ENCODE data around the gene PADI6.

PADI6 gene

DNA sequence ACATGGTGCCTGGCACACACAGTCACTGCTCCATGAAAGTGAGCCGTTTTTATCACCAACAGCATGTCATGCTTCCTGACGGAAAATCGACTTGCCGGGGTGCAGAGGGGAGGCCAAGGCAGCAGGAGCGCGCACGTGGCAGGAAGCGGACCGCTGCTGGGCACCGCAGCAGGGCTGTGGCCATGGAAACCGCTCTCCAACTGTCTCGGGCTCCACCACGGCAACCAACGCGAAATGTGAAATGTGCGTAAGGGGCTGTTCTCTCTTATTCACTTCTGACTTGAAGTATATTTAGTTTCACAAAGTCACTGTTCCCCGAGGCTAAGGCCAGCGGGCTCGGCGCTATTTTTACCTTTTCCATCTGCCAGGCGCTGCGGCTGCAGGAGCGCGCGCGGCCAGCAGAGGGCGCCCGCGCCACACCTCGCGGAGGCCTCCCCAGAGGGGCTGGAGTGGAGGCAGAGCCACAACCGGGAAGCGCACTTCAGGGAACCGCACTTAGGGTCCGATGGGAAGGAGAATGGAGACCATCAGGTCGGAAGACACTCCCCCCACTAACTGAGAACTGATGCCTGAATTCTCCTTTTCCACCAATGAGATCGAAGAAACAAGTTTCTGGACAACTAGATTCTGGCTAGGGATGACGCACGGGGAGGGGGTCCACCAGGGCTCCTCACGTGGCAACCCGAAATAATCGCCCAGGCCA is 47.8 kb downstream of the PADI6 start:
- no peaks in the 10 kb centered on the region for H3K27me3 ChIP-seq (ENCODE audit: insufficient read depth, low read length)
- H3K27ac ChIP-seq (ENCODE audit: low read depth, low read length) = no peak overlapping the region
- no peak overlapping the region for H2AFZ ChIP-seq (ENCODE audit: low read length, unreplicated experiment)
- no peaks in the 10 kb centered on the region for H3K4me1 ChIP-seq (ENCODE audit: control insufficient read depth, insufficient read depth, low read length, unreplicated experiment)
- H3K36me3 ChIP-seq (ENCODE audit: insufficient read depth, low read length) = peaks cover 34% of the 10 kb centered on the region
- H3K79me2 ChIP-seq (ENCODE audit: control insufficient read depth, insufficient read depth, low read length, unreplicated experiment) = peaks cover 7% of the 10 kb centered on the region
- H3K4me3 ChIP-seq (ENCODE audit: low read depth, low read length) = no peak overlapping the region

DNA sequence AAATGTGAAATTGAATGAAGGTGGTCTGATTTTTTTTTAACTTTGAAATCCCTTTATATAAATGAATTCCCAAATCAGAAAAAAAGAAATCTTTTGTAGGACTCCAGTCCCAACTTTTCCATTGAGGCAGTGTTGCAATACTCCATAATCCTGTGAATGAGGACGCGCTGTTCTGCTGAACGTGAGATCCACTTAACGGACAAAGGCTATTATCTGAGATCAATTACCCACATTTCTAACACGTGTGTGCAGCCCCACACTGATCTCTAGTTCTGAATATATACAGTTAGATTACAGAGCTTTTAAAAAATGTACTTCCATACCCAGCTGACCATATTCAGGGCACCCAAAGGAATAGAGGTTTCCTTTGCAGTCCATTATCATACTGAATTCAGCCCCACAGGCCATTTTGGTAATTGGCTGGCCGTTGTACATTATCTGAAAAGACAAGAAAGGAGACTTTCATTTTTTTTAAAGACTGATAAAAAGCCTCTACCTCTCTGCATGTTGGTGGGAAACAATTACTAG is 48.5 kb downstream of the PADI6 start:
- Histone ChIP-seq H3K4me1 (ENCODE audit: control insufficient read depth, insufficient read depth, low read length, unreplicated experiment) (no peaks in the 10 kb centered on the region), H3K36me3 (ENCODE audit: insufficient read depth, low read length) (peaks cover 36% of the 10 kb centered on the region), H2AFZ (ENCODE audit: low read length, unreplicated experiment) (no peak overlapping the region), H3K27ac (ENCODE audit: low read depth, low read length) (no peak overlapping the region), H3K27me3 (ENCODE audit: insufficient read depth, low read length) (no peaks in the 10 kb centered on the region), H3K79me2 (ENCODE audit: control insufficient read depth, insufficient read depth, low read length, unreplicated experiment) (peaks cover 10% of the 10 kb centered on the region), H3K4me3 (ENCODE audit: low read depth, low read length) (no peak overlapping the region)

DNA sequence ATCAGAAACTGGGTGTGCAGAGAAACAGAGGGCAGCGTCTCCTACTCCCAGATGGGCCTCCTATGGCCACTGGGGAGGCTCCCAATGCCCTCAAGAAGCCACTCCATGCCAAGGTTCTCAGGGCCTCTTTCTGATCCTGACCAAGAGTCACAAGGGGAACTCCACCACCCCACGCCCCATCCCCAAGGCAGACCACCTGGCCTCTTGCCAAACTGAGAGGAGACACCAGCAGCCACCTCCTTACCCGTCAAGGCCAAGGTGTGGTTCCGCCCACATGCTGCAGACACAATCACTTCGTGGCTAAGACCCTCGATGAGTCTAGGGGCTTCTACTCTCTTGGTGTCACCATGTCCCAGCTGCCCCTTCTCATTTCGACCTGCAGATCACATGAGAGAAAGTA is 50.5 kb downstream of the PADI6 start:
- no peak overlapping the region for H3K4me3 ChIP-seq (ENCODE audit: low read depth, low read length)
- H3K4me1 ChIP-seq (ENCODE audit: control insufficient read depth, insufficient read depth, low read length, unreplicated experiment) = no peaks in the 10 kb centered on the region
- H3K36me3 ChIP-seq (ENCODE audit: insufficient read depth, low read length) = peaks cover 25% of the 10 kb centered on the region
- peaks cover 18% of the 10 kb centered on the region for H3K79me2 ChIP-seq (ENCODE audit: control insufficient read depth, insufficient read depth, low read length, unreplicated experiment)
- no peak overlapping the region for H3K27ac ChIP-seq (ENCODE audit: low read depth, low read length)
- H2AFZ ChIP-seq (ENCODE audit: low read length, unreplicated experiment) = no peak overlapping the region
- no peaks in the 10 kb centered on the region for H3K27me3 ChIP-seq (ENCODE audit: insufficient read depth, low read length)

DNA sequence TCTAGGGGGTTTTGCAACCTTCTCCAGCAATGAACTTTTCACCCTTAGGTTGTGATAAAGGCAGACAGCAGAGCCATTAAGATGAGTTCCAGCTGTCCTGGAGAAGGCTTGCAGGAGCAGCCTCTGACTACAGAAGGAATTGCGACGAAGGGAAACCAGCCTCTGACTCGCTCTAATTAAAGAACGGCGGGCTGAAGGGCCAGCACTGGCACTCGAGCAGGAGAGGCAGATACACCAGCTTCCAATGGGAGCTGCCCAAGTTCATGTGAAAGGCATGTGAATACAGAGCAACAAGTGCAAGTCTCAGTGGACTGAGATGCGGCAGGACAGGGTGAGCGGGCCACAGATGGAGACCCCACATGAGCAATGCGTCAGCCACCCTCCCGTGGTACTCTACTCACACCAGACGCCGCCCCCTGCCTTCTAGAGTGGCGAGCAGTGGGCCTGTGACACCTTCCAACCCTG is 51.8 kb downstream of the PADI6 start:
- H3K27me3 ChIP-seq (ENCODE audit: insufficient read depth, low read length) = no peaks in the 10 kb centered on the region
- peaks cover 26% of the 10 kb centered on the region for H3K79me2 ChIP-seq (ENCODE audit: control insufficient read depth, insufficient read depth, low read length, unreplicated experiment)
- H3K4me1 ChIP-seq (ENCODE audit: control insufficient read depth, insufficient read depth, low read length, unreplicated experiment) = no peaks in the 10 kb centered on the region
- H3K4me3 ChIP-seq (ENCODE audit: low read depth, low read length) = no peak overlapping the region
- H3K27ac ChIP-seq (ENCODE audit: low read depth, low read length) = no peak overlapping the region
- H2AFZ ChIP-seq (ENCODE audit: low read length, unreplicated experiment) = no peak overlapping the region
- peaks cover 31% of the 10 kb centered on the region for H3K36me3 ChIP-seq (ENCODE audit: insufficient read depth, low read length)

DNA sequence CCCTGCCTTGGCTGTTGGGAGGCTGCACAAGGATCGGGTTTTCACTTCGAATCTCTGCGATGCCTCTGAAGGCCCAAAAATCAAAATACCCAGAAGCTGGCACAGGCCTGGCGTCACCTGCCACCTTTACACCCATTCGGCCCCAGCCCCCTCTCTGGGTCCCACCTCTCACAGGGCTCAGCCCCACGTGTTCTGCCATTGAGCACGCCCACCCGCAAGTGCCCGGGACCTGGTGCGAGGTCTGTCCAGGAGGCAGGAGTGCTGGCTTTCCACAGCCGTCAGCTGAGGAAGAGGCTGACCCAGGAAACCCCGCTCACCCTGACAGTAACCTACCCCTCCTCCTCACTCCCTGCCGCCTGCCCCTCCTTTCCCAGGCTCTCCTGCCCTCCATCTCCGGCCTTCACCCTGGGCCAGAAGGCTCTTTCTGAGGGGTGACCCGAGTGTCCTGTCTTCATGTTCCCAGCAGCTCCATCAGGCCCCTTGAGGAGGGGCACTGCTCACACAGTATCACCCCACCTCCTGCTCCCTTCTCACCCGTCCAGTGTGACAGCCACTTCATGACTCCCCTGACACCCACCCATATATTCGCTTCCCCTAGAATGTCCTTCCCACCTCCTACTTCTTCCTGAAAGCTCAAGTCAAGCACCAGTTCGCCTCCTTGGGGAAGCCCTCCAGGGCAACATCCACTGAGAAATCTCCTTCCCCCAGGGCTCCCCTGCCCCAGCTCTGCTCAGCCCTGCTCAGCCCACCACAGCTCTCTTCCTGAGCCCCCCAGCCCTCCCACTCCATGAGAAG is 54.0 kb downstream of the PADI6 start:
- Histone ChIP-seq H3K79me2 (ENCODE audit: control insufficient read depth, insufficient read depth, low read length, unreplicated experiment) (peaks cover 44% of the 10 kb centered on the region), H3K4me3 (ENCODE audit: low read depth, low read length) (no peak overlapping the region), H3K36me3 (ENCODE audit: insufficient read depth, low read length) (peaks cover 23% of the 10 kb centered on the region), H3K4me1 (ENCODE audit: control insufficient read depth, insufficient read depth, low read length, unreplicated experiment) (no peaks in the 10 kb centered on the region), H2AFZ (ENCODE audit: low read length, unreplicated experiment) (no peak overlapping the region), H3K27me3 (ENCODE audit: insufficient read depth, low read length) (no peaks in the 10 kb centered on the region), H3K27ac (ENCODE audit: low read depth, low read length) (no peak overlapping the region)

DNA sequence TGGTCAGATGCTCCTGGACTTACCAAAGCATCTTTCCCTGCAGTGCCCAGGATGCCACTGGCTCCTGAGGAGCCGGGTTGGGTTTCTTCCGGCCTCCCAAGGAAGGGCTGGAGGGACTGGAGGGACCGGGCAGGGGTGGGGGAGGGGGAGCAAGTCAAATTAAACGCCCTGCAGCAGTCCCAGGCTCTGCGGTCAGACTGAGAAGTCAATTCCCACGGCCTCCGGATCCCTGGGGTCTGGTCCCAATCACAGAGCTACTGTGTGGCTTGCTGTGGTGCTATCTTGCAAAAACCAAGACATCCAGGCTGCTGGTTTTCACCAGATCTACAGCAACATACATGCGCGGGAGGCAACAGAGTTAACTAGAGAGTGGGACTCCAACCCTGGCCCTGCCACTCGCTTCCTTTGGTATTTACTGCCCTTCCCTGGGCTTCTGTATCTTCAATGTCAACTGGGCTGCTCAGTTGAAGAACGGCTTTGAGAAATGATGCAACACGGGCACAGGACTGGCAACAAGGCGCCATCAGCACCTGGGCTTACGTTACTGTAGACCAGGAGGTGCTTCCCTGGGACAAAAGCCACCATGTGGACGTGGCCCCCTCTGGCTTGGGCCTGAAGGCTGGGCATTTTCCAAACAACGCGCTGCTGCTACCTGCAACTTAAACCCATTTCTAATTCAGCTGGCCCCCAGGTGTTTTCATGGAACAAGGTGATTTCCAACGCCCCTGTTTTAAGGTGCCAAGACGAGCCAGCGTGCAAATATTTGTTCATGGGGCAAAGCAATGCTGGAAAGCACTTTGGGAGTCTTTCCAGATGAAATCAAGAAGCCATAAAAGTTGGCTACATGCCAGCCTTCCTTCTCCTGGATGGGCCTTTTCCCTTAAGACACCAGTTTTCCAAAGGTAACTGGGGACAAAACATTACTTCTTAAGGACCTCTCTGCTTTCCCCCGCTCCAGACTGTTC is 56.0 kb downstream of the PADI6 start:
- Histone ChIP-seq H2AFZ (ENCODE audit: low read length, unreplicated experiment) (no peak overlapping the region), H3K27ac (ENCODE audit: low read depth, low read length) (no peak overlapping the region), H3K27me3 (ENCODE audit: insufficient read depth, low read length) (no peaks in the 10 kb centered on the region), H3K4me1 (ENCODE audit: control insufficient read depth, insufficient read depth, low read length, unreplicated experiment) (no peaks in the 10 kb centered on the region), H3K4me3 (ENCODE audit: low read depth, low read length) (no peak overlapping the region), H3K79me2 (ENCODE audit: control insufficient read depth, insufficient read depth, low read length, unreplicated experiment) (peaks cover 61% of the 10 kb centered on the region), H3K36me3 (ENCODE audit: insufficient read depth, low read length) (peaks cover 23% of the 10 kb centered on the region)

DNA sequence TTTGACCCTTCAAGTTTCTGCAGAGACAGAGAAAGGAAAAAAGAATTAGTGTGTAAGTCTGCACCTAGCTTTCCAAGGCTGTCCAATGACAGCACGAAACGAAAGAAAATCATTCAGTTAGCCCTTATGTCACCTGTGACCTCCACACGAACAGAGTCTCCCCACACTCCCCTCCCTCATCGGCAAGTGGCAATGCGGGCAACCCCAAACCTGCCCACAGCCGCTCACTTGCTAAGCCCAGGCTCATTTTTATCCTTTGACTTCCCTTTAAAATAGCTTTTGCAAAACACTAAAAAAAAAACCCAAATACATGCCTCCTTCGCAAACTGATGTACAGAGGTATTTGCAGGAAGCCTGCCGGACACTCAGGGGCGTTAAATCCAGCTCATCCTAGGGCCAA is 57.2 kb downstream of the PADI6 start:
- H3K79me2 ChIP-seq (ENCODE audit: control insufficient read depth, insufficient read depth, low read length, unreplicated experiment) = peaks cover 69% of the 10 kb centered on the region
- no peaks in the 10 kb centered on the region for H3K27me3 ChIP-seq (ENCODE audit: insufficient read depth, low read length)
- H3K4me1 ChIP-seq (ENCODE audit: control insufficient read depth, insufficient read depth, low read length, unreplicated experiment) = peaks cover 2% of the 10 kb centered on the region
- H2AFZ ChIP-seq (ENCODE audit: low read length, unreplicated experiment) = no peak overlapping the region
- H3K36me3 ChIP-seq (ENCODE audit: insufficient read depth, low read length) = peaks cover 30% of the 10 kb centered on the region
- H3K4me3 ChIP-seq (ENCODE audit: low read depth, low read length) = no peak overlapping the region
- H3K27ac ChIP-seq (ENCODE audit: low read depth, low read length) = no peak overlapping the region

DNA sequence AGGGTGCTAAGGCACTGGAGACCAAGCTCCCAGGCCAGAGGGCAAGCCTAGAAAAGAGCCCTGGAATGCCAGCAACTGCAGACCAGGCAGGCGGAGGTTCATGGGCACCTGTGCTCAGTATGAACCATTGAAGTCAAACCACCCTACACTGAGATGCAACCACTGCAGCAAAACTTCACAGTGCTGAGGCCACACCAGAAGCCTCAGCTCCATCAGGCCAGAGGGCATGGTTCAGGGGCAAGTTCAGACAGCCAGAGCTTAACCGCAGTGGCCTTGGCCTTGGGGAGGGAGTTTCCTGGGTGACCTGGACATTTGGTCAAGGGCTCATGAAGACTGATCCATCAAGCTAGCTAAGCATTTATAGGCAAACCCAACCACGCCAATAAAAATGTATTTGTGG is 60.4 kb downstream of the PADI6 start:
- H3K36me3 ChIP-seq (ENCODE audit: insufficient read depth, low read length) = peaks cover 25% of the 10 kb centered on the region
- no peak overlapping the region for H3K27ac ChIP-seq (ENCODE audit: low read depth, low read length)
- H3K4me3 ChIP-seq (ENCODE audit: low read depth, low read length) = no peak overlapping the region
- H3K79me2 ChIP-seq (ENCODE audit: control insufficient read depth, insufficient read depth, low read length, unreplicated experiment) = peaks cover 88% of the 10 kb centered on the region
- H3K27me3 ChIP-seq (ENCODE audit: insufficient read depth, low read length) = no peaks in the 10 kb centered on the region
- H2AFZ ChIP-seq (ENCODE audit: low read length, unreplicated experiment) = no peak overlapping the region
- peaks cover 13% of the 10 kb centered on the region for H3K4me1 ChIP-seq (ENCODE audit: control insufficient read depth, insufficient read depth, low read length, unreplicated experiment)

DNA sequence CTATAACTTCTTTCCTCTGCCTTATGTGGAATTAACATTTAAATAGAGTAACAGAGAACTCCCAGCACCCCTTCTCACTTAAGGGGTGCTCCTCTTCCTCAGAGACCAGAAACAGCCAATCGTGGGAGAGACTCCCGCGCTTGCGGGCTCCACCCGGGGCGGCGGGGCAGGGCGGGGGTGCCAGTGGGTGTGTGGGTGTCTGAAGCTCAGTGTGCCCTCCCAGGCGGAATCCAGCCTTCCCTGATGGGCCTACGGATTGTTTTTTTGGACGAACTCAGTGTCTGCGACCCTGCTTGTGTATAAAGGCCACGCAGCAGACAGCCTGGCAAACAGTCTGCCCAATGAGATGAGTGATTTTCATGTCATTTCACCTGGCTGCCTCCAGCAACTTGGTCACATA is 61.3 kb downstream of the PADI6 start:
- H3K4me1 ChIP-seq (ENCODE audit: control insufficient read depth, insufficient read depth, low read length, unreplicated experiment) = peaks cover 13% of the 10 kb centered on the region
- no peak overlapping the region for H3K4me3 ChIP-seq (ENCODE audit: low read depth, low read length)
- no peak overlapping the region for H3K27ac ChIP-seq (ENCODE audit: low read depth, low read length)
- H3K36me3 ChIP-seq (ENCODE audit: insufficient read depth, low read length) = peaks cover 24% of the 10 kb centered on the region
- H3K27me3 ChIP-seq (ENCODE audit: insufficient read depth, low read length) = no peaks in the 10 kb centered on the region
- H3K79me2 ChIP-seq (ENCODE audit: control insufficient read depth, insufficient read depth, low read length, unreplicated experiment) = peaks cover 90% of the 10 kb centered on the region
- no peak overlapping the region for H2AFZ ChIP-seq (ENCODE audit: low read length, unreplicated experiment)

DNA sequence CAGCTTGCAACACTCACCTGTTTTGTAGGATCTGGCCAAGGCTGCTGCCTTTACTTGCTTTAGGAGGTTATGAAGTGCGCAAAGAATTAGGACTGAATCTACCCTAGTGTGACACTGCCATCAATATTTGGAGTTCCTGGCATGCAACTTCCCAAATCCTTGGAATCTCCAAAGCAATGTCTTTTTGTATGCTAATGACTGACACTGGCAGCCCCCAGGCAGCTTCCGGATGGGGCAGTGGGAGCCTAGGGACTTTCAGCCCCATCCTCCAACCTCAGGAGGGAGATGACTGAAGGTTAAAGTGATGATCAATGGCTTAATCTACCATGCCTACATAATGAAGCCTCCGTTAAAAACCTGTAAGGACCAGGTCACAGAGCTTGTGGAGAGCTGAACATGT is 62.0 kb downstream of the PADI6 start:
- Histone ChIP-seq H3K27me3 (ENCODE audit: insufficient read depth, low read length) (no peaks in the 10 kb centered on the region), H2AFZ (ENCODE audit: low read length, unreplicated experiment) (no peak overlapping the region), H3K79me2 (ENCODE audit: control insufficient read depth, insufficient read depth, low read length, unreplicated experiment) (peaks cover 88% of the 10 kb centered on the region), H3K36me3 (ENCODE audit: insufficient read depth, low read length) (peaks cover 17% of the 10 kb centered on the region; the same call in 1 of the 2 replicates), H3K4me1 (ENCODE audit: control insufficient read depth, insufficient read depth, low read length, unreplicated experiment) (peaks cover 13% of the 10 kb centered on the region), H3K27ac (ENCODE audit: low read depth, low read length) (no peak overlapping the region), H3K4me3 (ENCODE audit: low read depth, low read length) (no peak overlapping the region)
